ENCODE data around the gene ATP2C2. TPM values are rescaled to one million over a fixed set of nuclear protein-coding genes. Genes with fewer than 3 reads are reported as not detected.

The ATP2C2 gene
- total RNA-seq, 1 donor from 2014 or later, result 12.2 TPM

GRCh38 chr16:84421081-84421937 is 53.0 kb downstream of the ATP2C2 start:
- Mint-ChIP-seq H3K4me1 (ENCODE audit: unreplicated experiment) (peaks cover 10% of the 10 kb centered on the region), H3K27me3 (no peaks in the 10 kb centered on the region), H3K9me3 (no peaks in the 10 kb centered on the region), H3K36me3 (no peaks in the 10 kb centered on the region), H3K4me3 (no peak overlapping the region), H3K27ac (no peak overlapping the region)
- no peak for TF ChIP-seq CTCF (conservative IDR thresholded peaks at IDR 0.05)
- DNase-seq (ENCODE audit: extremely low spot score, unreplicated experiment), result no peak

- no peak for DNase-seq (ENCODE audit: extremely low spot score, unreplicated experiment)
- no peak for TF ChIP-seq CTCF (conservative IDR thresholded peaks at IDR 0.05)
- Mint-ChIP-seq H3K4me1 (ENCODE audit: unreplicated experiment) (peaks cover 9% of the 10 kb centered on the region), H3K9me3 (no peaks in the 10 kb centered on the region), H3K27ac (no peak overlapping the region), H3K27me3 (no peaks in the 10 kb centered on the region), H3K36me3 (no peaks in the 10 kb centered on the region), H3K4me3 (no peak overlapping the region)
These were observed 53.5 kb downstream of the ATP2C2 start for GRCh38 chr16:84421938-84422220.

- no peaks in the 10 kb centered on the region for H3K9me3 Mint-ChIP-seq
- H3K27me3 Mint-ChIP-seq, result no peaks in the 10 kb centered on the region
- no peaks in the 10 kb centered on the region for H3K36me3 Mint-ChIP-seq
- DNase-seq (ENCODE audit: extremely low spot score, unreplicated experiment), result no peak
- H3K4me1 Mint-ChIP-seq (ENCODE audit: unreplicated experiment), result peaks cover 7% of the 10 kb centered on the region
- H3K4me3 Mint-ChIP-seq, result no peak overlapping the region
- H3K27ac Mint-ChIP-seq, result no peak overlapping the region
- TF ChIP-seq CTCF (conservative IDR thresholded peaks at IDR 0.05), result no peak
These were observed 55.1 kb downstream of the ATP2C2 start for GRCh38 chr16:84423416-84423837.

- no peaks in the 10 kb centered on the region for H3K4me1 Mint-ChIP-seq (ENCODE audit: unreplicated experiment)
- DNase-seq (ENCODE audit: extremely low spot score, unreplicated experiment), result no peak
- no peak overlapping the region for H3K4me3 Mint-ChIP-seq
- TF ChIP-seq CTCF (conservative IDR thresholded peaks at IDR 0.05), result no peak
- H3K9me3 Mint-ChIP-seq, result no peaks in the 10 kb centered on the region
- no peaks in the 10 kb centered on the region for H3K27me3 Mint-ChIP-seq
- no peaks in the 10 kb centered on the region for H3K36me3 Mint-ChIP-seq
- H3K27ac Mint-ChIP-seq, result no peak overlapping the region
These were observed 57.4 kb downstream of the ATP2C2 start for GRCh38 chr16:84425696-84426095.

GRCh38 chr16:84426804-84427203 is 58.5 kb downstream of the ATP2C2 start:
- H3K27ac Mint-ChIP-seq, result no peak overlapping the region
- H3K9me3 Mint-ChIP-seq, result no peaks in the 10 kb centered on the region
- no peak for DNase-seq (ENCODE audit: extremely low spot score, unreplicated experiment)
- no peaks in the 10 kb centered on the region for H3K4me1 Mint-ChIP-seq (ENCODE audit: unreplicated experiment)
- H3K27me3 Mint-ChIP-seq, result no peaks in the 10 kb centered on the region
- H3K36me3 Mint-ChIP-seq, result no peaks in the 10 kb centered on the region
- no peak for TF ChIP-seq CTCF (conservative IDR thresholded peaks at IDR 0.05)
- no peak overlapping the region for H3K4me3 Mint-ChIP-seq
